Measurements from ENCODE around the gene PCSK6. TPM values are rescaled to one million over a fixed set of nuclear protein-coding genes. Genes with fewer than 3 reads are reported as not detected.
A peak's percentile ranks its signal among the peaks of the same experiment; 100 is the strongest.

Gene PCSK6
- total RNA-seq, 2 experiments from 2014 or later = 0.28 TPM; not detected in 1

- ChIA-PET CTCF (no interaction called here), POLR2A (no interaction called here)
- Mint-ChIP-seq H3K9me3 (no peaks in the 10 kb centered on the region), H3K27me3 (peaks cover 17% of the 10 kb centered on the region), H3K27ac (no peak overlapping the region), H3K4me3 (peak overlapping the region; percentile 25), H3K36me3 (ENCODE audit: low read depth) (peaks cover 11% of the 10 kb centered on the region), H3K4me1 (ENCODE audit: low read depth) (peaks cover 23% of the 10 kb centered on the region)
- intact Hi-C loops (cut with DNase I, micrococcal nuclease) = loop anchor here (5.0 to 10.0 kb wide), 3 partner anchors 628 to 1330 kb away; partner anchors contain the start of genes ASB7 (in 1 of the 2) and LINS1 (in 1 of the 2)
- Histone ChIP-seq H3K36me3 (ENCODE audit: insufficient read depth, low read length) (no peaks in the 10 kb centered on the region), H3K27me3 (ENCODE audit: control insufficient read depth in 1 of 2, insufficient read depth in 2 of 2, low read length in 2 of 2) (peaks cover 0 to 5% of the 10 kb centered on the region in 2 experiments), H3K4me1 (ENCODE audit: insufficient read depth, low read length) (peaks cover 13% of the 10 kb centered on the region), H3K4me3 (ENCODE audit: low read length) (no peak overlapping the region), H3K27ac (ENCODE audit: low read depth in 1 of 2, low read length in 2 of 2) (no peak overlapping the region), H3K9me3 (ENCODE audit: control insufficient read depth in 1 of 2, insufficient read depth in 1 of 2, low read length in 2 of 2) (no peaks in the 10 kb centered on the region)
- TF ChIP-seq CTCF (IDR thresholded peaks at IDR 0.05) = no peak
- no peak for ATAC-seq (ENCODE audit: poor library complexity)
- no peak for DNase-seq
These were observed 234.5 kb downstream of the PCSK6 start for GRCh38 chr15:101255051-101255395.

GRCh38 chr15:101254157-101255050 lies 235.1 kb downstream of the PCSK6 start:
- Mint-ChIP-seq H3K4me1 (ENCODE audit: low read depth) (peaks cover 29% of the 10 kb centered on the region), H3K9me3 (no peaks in the 10 kb centered on the region), H3K36me3 (ENCODE audit: low read depth) (peaks cover 11% of the 10 kb centered on the region), H3K4me3 (no peak overlapping the region), H3K27ac (no peak overlapping the region), H3K27me3 (peaks cover 13% of the 10 kb centered on the region)
- TF ChIP-seq CTCF (IDR thresholded peaks at IDR 0.05) = no peak
- ChIA-PET CTCF (no interaction called here), POLR2A (interaction anchor here (0.8 kb wide), 1 partner anchor 12 kb away, joined by 3 read pairs; no protein-coding TSS in a partner anchor)
- Histone ChIP-seq H3K36me3 (ENCODE audit: insufficient read depth, low read length) (no peaks in the 10 kb centered on the region), H3K4me1 (ENCODE audit: insufficient read depth, low read length) (peaks cover 18% of the 10 kb centered on the region), H3K4me3 (ENCODE audit: low read length) (no peak overlapping the region), H3K27ac (ENCODE audit: low read depth in 1 of 2, low read length in 2 of 2) (no peak overlapping the region), H3K9me3 (ENCODE audit: control insufficient read depth in 1 of 2, insufficient read depth in 1 of 2, low read length in 2 of 2) (no peaks in the 10 kb centered on the region), H3K27me3 (ENCODE audit: control insufficient read depth in 1 of 2, insufficient read depth in 2 of 2, low read length in 2 of 2) (peaks cover 0 to 5% of the 10 kb centered on the region in 2 experiments)
- no peak for DNase-seq
- intact Hi-C loops (cut with DNase I, micrococcal nuclease) = loop anchor here (5.0 to 10.0 kb wide), 4 partner anchors 127 to 1330 kb away; partner anchors contain the start of genes ASB7 (in 1 of the 2) and LINS1 (in 1 of the 2)
- no peak for ATAC-seq (ENCODE audit: poor library complexity)

Other genes with a start within 250 kb of the PCSK6 start
- 1 to 10 TPM; 5.8 to 6.7 TPM for gene CHSY1, start 237.7 kb downstream of the PCSK6 start, total RNA-seq
- gene SELENOS, start 212.2 kb downstream of the PCSK6 start, total RNA-seq = 10 to 100 TPM; 41.7 to 48.5 TPM
- gene SNRPA1, start 194.5 kb downstream of the PCSK6 start, total RNA-seq = 100 to 1,000 TPM; 214 to 222 TPM
- gene TM2D3, start 162.7 kb upstream of the PCSK6 start, total RNA-seq = 100 to 1,000 TPM; 102 to 107 TPM
- 10 to 100 TPM; 16.6 to 18.1 TPM for gene TARS3, start 234.8 kb upstream of the PCSK6 start, total RNA-seq

All from CD4-positive, alpha-beta T cell (primary cell).